HG03520 (cell line): Measurements from ENCODE around the gene NTF3.

Source experiments
- ATAC-seq: cut with Tn5 transposase; IDR thresholded peaks from one replicate; pipeline ENCODE4 v1.9.1; 2021; ENCODE audit warnings: mild to moderate bottlenecking, moderate library complexity; ENCODE audit not compliant: unreplicated experiment

Gene NTF3

GRCh38 chr12:5485454-5485853, 53.5 kb downstream of the NTF3 start:
- no peak for ATAC-seq

GRCh38 chr12:5487076-5487475, 55.2 kb downstream of the NTF3 start:
- no peak for ATAC-seq

- no peak for ATAC-seq
These were observed 56.2 kb downstream of the NTF3 start for GRCh38 chr12:5487948-5488625.

GRCh38 chr12:5488626-5488955, 56.7 kb downstream of the NTF3 start:
- no peak for ATAC-seq

GRCh38 chr12:5489017-5489416, 57.1 kb downstream of the NTF3 start:
- no peak for ATAC-seq

GRCh38 chr12:5489760-5490406, 58.0 kb downstream of the NTF3 start:
- ATAC-seq: no peak

GRCh38 chr12:5492562-5492961, 60.7 kb downstream of the NTF3 start:
- ATAC-seq: no peak

GRCh38 chr12:5493018-5493417, 61.1 kb downstream of the NTF3 start:
- no peak for ATAC-seq

- no peak for ATAC-seq
These were observed 62.4 kb downstream of the NTF3 start for GRCh38 chr12:5494343-5494742.

- no peak for ATAC-seq
These were observed 65.6 kb downstream of the NTF3 start for GRCh38 chr12:5497329-5498053.

- no peak for ATAC-seq
These were observed 66.2 kb downstream of the NTF3 start for GRCh38 chr12:5498076-5498475.

- no peak for ATAC-seq
These were observed 66.9 kb downstream of the NTF3 start for GRCh38 chr12:5498806-5499205.

- no peak for ATAC-seq
These were observed 67.8 kb downstream of the NTF3 start for GRCh38 chr12:5499566-5500330.

- ATAC-seq: no peak
These were observed 68.4 kb downstream of the NTF3 start for GRCh38 chr12:5500331-5500659.

GRCh38 chr12:5503774-5504173, 71.9 kb downstream of the NTF3 start:
- ATAC-seq: no peak

GRCh38 chr12:5505116-5505515, 73.2 kb downstream of the NTF3 start:
- no peak for ATAC-seq

- ATAC-seq: no peak
These were observed 73.8 kb downstream of the NTF3 start for GRCh38 chr12:5505751-5506150.

GRCh38 chr12:5506295-5506694, 74.4 kb downstream of the NTF3 start:
- no peak for ATAC-seq

- ATAC-seq: no peak
These were observed 74.9 kb downstream of the NTF3 start for GRCh38 chr12:5506821-5507231.

- no peak for ATAC-seq
These were observed 75.6 kb downstream of the NTF3 start for GRCh38 chr12:5507401-5507935.

- no peak for ATAC-seq
These were observed 76.0 kb downstream of the NTF3 start for GRCh38 chr12:5507944-5508343.
